ENCODE results near the gene DYRK1A. TPM values are rescaled to one million over a fixed set of nuclear protein-coding genes. Genes with fewer than 3 reads are reported as not detected.

The DYRK1A gene
- total and polyA plus RNA-seq, 10 of the 15 experiments (the other 5 are each of a cell fraction or from before 2014, with no cell fraction given): 2.4 to 68.6 (median 30.7) TPM

- Histone ChIP-seq H2AFZ (ENCODE audit: control insufficient read depth, low read depth, low read length) (no peak overlapping the region), H4K20me1 (ENCODE audit: control insufficient read depth, insufficient read depth) (no peaks in the 10 kb centered on the region), H3K4me3 (no peak overlapping the region), H3K36me3 (ENCODE audit: control insufficient read depth in 2 of 2, insufficient read depth in 2 of 2, low read length in 1 of 2) (no peaks in the 10 kb centered on the region), H3K27ac (ENCODE audit: control insufficient read depth, insufficient read depth) (no peak overlapping the region), H3K9ac (ENCODE audit: control insufficient read depth, insufficient read depth, low read length) (no peak overlapping the region), H3K79me2 (ENCODE audit: control insufficient read depth, insufficient read depth, low read length) (no peaks in the 10 kb centered on the region), H3K4me2 (ENCODE audit: control insufficient read depth, insufficient read depth) (no peak overlapping the region), H3K4me1 (ENCODE audit: control insufficient read depth, insufficient read depth, low read length) (peaks cover 5% of the 10 kb centered on the region; the same call in 1 of the 2 replicates), H3K9me3 (replicated peaks; ENCODE audit: control insufficient read depth, insufficient read depth, low read length) (no peaks in the 10 kb centered on the region; the same call in 2 of the 3 replicates), H3K27me3 (replicated peaks in 1 of 2; ENCODE audit: control insufficient read depth in 2 of 2, insufficient read depth in 2 of 2, low read length in 1 of 2) (no peaks in the 10 kb centered on the region; a peak in 1 of 4 replicates)
- WGBS (ENCODE audit: insufficient coverage, insufficient replicate concordance, low lambda C conversion rate, missing lambda C conversion rate): 4% methylated on average over 1 of the region's 1 CpG
- intact Hi-C loops (cut with micrococcal nuclease; ENCODE audit: unreplicated experiment): no loop called here
- FAIRE-seq (no peak), DNase-seq (ENCODE audit: low read depth, low spot score) (no peak), ATAC-seq (no peak)
- in situ Hi-C loops (cut with MboI): no loop called here
- no TSS peak for BruUV-seq (replicated peaks)
- TF ChIP-seq POLR2AphosphoS5 (IDR thresholded peaks at IDR 0.05; ENCODE audit: low read length) (no peak), NFYA (IDR thresholded peaks at IDR 0.05; ENCODE audit: borderline replicate concordance, low read depth, low read length) (no peak), GABPA (IDR thresholded peaks at IDR 0.05; ENCODE audit: low read depth) (no peak), ZBTB40 (IDR thresholded peaks at IDR 0.05; ENCODE audit: borderline replicate concordance) (no peak), TCF12 (IDR thresholded peaks at IDR 0.05; ENCODE audit: low read depth, low read length) (no peak), RFX5 (IDR thresholded peaks at IDR 0.05; ENCODE audit: low read depth, low read length) (no peak), SMAD5 (IDR thresholded peaks at IDR 0.05; ENCODE audit: low read depth) (no peak), FOXK2 (IDR thresholded peaks at IDR 0.05) (no peak), STAT1 (conservative IDR thresholded peaks at IDR 0.05) (no peak), POLR2A (IDR thresholded peaks at IDR 0.05; ENCODE audit: low read depth, low read length) (no peak)
- ChIA-PET POLR2A (no interaction called here), RAD21 (ENCODE audit: unreplicated experiment) (no interaction called here), CTCF (interaction anchor here (1.1 kb wide), 1 partner anchor 15 kb away, joined by 4 read pairs; no protein-coding TSS in a partner anchor), SMC1A (ENCODE audit: uncharacterized antibody, unreplicated experiment) (interaction anchor here (1.1 kb wide), 1 partner anchor 21 kb away, joined by 3 read pairs; no protein-coding TSS in a partner anchor)
Measured at GRCh38 chr21:37542512-37542911, 175.9 kb downstream of the DYRK1A start.

All from GM12878 (cell line).